CD4-positive, alpha-beta T cell treated with Interferon gamma for 1 hour (primary cell): Measurements from ENCODE around the gene C1QTNF3.
A peak's percentile ranks its signal among the peaks of the same experiment; 100 is the strongest.
"Not testable (repeated sequence)": the region's sequence is repeated elsewhere in the genome, so short reads cannot be mapped to it uniquely, and the experiment has no call there.

Experiments used
- DNase-seq: peaks from one replicate; pipeline ENCODE4 v3.0.0-alpha.2; 2020

The C1QTNF3 gene

GRCh38 chr5:34017254-34017653, 25.8 kb downstream of the C1QTNF3 start:
- no peak for DNase-seq

GRCh38 chr5:34016750-34017149, 26.3 kb downstream of the C1QTNF3 start:
- no peak for DNase-seq

DNA sequence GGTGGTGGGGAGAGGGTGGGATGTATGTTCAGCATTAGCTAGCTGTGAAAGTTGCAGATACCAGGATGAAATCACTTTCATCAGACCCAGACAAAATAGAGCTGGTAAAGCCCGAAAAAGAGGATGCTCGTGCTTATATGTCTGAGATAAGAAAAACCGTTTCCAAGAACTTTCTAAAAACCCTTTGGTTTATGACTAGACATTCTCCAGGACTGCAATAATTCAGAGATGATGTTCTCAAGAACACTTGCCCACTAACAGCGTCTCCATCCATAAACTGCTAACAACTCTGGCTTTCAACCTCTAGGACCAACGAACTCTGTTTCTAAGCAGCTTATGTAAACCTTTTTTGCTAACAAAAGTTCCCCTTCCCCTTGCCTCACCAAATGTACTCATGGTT, 26.8 kb downstream of the C1QTNF3 start:
- DNase-seq: no peak

- no peak for DNase-seq
Observed at GRCh38 chr5:34015120-34015822, 27.7 kb downstream of the C1QTNF3 start.

- DNase-seq: no peak
Observed at GRCh38 chr5:34014626-34015025, 28.4 kb downstream of the C1QTNF3 start.

DNA sequence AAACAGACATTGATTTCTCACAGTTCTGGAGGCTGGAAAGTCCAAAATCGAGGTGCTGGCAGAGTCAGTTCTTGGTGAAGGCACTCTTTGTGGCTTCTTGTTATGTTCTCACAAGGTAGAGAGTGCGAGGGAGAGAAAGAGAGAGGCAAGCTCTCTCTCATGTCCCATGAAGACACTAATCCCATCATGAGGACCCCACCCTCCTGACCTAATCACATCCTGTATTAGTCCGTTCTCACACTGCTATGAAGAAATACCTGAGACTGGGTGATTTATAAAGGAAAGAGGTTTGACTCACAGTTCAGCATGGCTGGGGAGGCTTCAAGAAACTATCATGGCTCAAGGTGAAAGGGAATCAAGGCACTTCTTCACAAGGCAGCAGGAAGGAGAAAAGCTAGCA, 29.5 kb downstream of the C1QTNF3 start:
- DNase-seq: no peak

DNA sequence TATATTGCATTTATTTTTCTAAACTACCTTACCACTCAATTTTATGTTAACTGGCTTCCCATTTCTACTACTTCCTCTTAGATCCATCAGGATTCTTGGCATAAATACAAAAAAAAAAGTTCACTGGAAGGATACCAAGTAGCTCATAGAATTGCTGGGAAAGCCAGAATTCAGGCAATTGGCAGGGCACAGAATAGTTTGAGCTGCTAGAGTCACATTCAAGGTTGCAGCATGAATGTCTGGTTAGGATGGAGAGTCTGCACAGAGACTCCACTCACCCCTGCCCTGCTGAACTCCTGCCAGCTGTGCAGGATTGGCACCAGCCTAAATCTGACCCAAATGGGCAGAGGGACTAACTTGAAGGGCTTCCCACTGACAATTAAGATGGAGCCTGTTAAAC, 30.2 kb downstream of the C1QTNF3 start:
- no peak for DNase-seq

DNA sequence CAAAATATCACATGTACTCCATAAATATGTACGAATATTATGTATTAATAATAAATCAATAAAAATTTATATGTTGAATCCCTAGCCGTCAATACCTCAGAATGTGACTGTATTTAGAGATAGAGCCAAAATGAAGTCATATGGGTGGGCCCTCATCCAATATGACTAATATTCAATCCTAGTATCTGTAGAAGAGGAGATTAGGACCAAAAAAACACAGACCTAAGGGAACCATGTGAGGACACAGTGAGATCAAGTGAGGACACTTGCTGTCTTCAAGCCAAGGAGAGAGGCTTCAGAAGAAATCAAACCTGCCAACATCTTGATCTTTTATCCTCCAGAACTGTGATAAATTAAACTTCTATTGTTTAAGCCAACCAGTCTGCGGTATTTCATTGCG, 31.5 kb downstream of the C1QTNF3 start:
- DNase-seq: no peak

DNA sequence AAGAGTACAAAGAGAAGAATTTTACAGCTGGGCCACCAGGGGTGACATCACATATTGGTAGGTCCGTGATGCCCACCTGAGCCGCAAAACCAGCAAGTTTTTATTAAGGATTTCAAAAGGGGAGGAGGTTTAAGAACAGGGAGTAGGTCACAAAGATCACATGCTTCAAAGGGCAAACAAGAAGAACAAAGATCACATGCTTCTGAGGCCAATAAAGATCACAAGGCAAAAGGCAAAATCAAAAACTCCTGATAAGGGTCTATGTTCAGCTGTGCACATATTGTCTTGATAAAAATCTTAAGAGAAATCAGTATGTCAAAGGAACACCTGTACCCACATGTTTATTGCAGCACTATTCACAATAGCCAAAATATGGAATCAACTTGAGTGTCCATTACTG, 32.9 kb downstream of the C1QTNF3 start:
- DNase-seq: not testable (repeated sequence)

- no peak for DNase-seq
Observed at GRCh38 chr5:34009610-34010009, 33.4 kb downstream of the C1QTNF3 start.

GRCh38 chr5:34008802-34009201, 34.2 kb downstream of the C1QTNF3 start:
- no peak for DNase-seq

- peak; percentile 91 for DNase-seq
Observed at GRCh38 chr5:34007621-34008600, 35.1 kb downstream of the C1QTNF3 start, which contains the start of gene AMACR. Gene AMACR, minus strand, starts transcription at chr5:34008050. Its CDS starts 31 bp downstream, at chr5:34008019.

DNA sequence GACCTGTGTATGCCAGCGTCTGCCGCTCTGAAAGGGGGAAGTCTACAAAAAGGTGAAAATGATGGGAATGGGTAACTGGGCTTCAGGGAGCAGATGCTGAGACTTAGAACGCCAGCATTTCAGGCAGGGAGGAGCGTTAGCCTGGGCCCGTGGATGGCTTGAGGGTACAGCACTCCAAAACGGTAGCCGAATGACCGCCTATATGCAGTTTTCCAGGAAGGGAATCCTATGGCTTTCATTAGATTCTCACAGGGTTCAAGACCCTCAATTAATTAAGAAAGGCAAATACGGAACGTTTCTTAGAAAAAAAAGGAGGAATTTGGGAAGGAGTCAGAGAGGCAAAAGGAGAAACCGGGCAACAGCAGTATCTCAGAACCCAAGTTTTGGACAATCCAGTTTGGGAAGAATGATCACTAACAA, 35.8 kb downstream of the C1QTNF3 start:
- no peak for DNase-seq

GRCh38 chr5:34005681-34006080, 37.3 kb downstream of the C1QTNF3 start:
- no peak for DNase-seq

DNA sequence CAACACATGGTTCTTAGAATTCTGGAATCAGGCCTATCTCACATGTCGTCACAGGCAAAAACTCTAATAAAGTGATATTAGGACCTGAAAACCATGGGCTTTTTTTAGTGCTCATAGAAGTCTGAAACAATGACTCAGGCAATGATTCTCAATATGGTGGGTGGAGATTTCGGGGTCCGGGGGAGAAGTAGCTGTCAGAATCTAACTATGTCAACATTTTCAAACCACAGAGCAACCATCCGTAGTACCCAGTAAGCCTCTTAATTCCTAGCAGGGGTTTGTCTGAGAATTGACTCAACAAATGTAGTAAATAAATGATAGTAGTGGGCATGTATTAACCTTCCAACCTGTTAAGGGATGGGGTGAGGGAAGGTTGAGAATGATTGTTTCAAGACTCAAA, 37.8 kb downstream of the C1QTNF3 start:
- DNase-seq: no peak

GRCh38 chr5:34003941-34004340, 39.1 kb downstream of the C1QTNF3 start:
- no peak for DNase-seq

- DNase-seq: no peak
Observed at GRCh38 chr5:34002629-34003328, 40.2 kb downstream of the C1QTNF3 start.

DNA sequence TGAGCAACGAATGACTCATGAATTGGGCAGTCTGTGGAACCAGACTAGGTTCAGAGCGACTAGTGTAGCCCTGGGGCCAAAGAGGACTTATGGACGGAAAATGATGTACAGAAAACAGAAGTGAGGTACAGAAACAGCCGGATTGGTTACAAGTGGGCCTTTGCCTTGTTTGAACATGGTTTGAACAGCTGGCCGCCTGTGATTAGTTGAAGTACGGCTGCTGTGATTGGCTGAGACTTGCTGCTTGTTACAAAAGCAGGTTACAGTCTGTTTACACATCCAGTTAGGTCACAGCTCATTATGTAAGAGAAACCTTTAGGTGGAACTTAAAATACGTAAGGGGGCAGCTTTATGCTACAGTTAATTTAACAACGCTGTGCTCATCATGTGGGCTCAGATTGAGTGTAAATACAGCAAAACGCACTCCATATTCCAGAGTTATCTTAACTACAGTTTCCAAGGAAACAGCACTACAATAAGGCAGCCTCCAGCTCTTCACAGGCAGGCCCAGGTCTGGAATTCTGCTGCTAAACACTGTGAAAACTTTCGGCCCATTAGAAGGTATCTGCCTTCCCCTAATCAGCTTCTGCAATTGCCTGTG, 41.7 kb downstream of the C1QTNF3 start:
- no peak for DNase-seq

GRCh38 chr5:33999978-34000377, 43.0 kb downstream of the C1QTNF3 start:
- no peak for DNase-seq

DNA sequence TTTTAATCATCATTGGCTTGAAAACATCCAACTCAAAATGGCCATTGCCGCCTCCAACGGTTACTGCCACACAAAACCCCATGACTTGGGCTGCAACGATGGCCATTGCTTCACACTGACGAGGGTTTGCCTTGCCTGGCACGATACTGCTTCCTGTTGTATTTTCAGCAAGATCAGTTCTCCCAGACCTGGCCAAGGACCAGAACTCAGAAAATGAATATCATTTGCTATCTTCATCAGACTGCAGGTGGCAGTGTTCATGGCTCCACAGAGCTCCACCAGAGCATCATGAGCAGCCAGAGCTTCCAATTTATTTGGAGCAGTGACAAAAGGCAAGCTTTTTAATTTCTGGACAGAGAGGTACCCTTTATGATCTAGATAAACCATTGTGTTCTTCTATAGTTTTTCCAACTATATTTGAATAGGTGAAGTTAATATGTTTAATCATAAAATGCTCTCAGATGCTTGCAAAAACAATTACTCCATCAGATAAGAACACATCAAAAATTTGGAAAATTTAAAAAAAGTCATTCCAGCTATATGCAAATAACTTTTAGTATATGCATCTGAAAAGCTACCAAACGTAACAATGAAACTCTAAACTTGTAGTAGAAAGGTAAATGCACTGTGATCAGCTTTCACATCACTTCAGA, 45.6 kb downstream of the C1QTNF3 start:
- DNase-seq: peak; percentile 1

GRCh38 chr5:33995865-33996264, 47.1 kb downstream of the C1QTNF3 start:
- no peak for DNase-seq

DNA sequence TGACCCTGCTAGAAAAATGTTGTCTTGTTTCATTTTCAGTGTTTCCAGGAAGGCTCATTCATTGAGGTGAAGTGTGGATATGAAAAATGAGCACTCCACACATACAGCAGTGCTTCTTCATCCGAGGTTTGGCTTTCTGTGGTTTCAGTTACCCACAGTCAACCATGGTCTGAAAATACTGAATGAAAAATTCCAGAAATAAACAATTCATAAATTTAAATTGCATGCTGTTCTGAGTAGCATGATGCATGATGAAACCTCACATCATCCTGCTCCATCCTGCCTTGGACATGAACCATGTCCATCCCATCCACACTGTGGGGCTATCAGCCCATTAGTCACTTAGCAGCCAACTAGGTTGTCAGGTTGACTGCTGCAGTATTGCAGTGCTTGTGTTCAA, 48.2 kb downstream of the C1QTNF3 start:
- DNase-seq: no peak
